ENCODE results near the gene CBX2.

DNA sequence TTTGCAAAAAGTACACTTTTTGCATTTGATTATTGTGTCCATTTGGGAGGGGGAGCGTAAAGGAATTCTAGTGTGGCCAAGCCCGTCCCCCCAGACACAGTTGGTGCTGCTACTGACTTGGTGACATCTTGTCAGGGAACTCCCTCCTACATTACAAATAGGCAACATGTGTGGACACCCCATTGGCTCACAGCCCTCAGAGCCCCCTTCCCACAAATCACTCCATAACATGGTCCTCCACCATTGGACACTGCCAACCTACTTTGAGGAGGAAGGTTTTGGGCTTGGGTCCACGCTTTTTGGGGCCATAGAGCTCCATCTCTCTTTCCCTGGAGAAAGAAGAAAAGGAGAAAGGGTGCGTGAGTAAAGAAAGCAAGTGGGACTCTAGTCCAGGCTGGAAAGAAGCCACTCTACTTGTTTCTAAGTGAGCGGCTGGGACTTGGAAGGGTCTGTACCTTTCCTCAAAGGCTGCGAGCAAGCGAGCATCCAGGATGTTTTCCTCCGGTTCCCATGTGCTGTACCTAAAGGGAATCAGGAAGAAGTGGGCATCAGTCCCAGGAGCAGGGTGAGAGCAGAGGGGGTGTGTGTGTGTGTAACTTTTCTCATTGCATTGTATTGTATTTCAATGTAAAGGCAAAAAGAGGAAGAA is 18.0 kb downstream of the CBX2 start:
- TF ChIP-seq CTCF (IDR thresholded peaks at IDR 0.05; ENCODE audit: borderline replicate concordance, extremely low read depth, low read length, poor library complexity, severe bottlenecking): no peak
- TF ChIP-seq EZH2 (IDR thresholded peaks at IDR 0.05; ENCODE audit: borderline replicate concordance, low read depth, low read length, severe bottlenecking): no peak

All from DND-41 (cell line).